ENCODE measurements around the gene SOWAHA. TPM values are rescaled to one million over a fixed set of nuclear protein-coding genes. Genes with fewer than 3 reads are reported as not detected.

Gene SOWAHA
- total and polyA plus RNA-seq, 2 donors (not counting 3 experiments of a cell fraction or from before 2014, with no cell fraction given) = not detected

- Histone ChIP-seq H3K27ac (ENCODE audit: insufficient read depth, low read depth, low read length) (peak overlapping the region; percentile 55), H3K79me2 (ENCODE audit: control insufficient read depth, insufficient read depth, low read length) (peaks cover 61% of the 10 kb centered on the region), H3K9ac (replicated peaks; ENCODE audit: extremely low read depth, insufficient read depth, low read length) (no peak overlapping the region), H3K36me3 (ENCODE audit: control insufficient read depth in 2 of 2, extremely low read depth in 1 of 2, insufficient read depth in 2 of 2, low read length in 2 of 2) (no peaks in the 10 kb centered on the region), H4K20me1 (replicated peaks; ENCODE audit: control insufficient read depth, extremely low read depth, insufficient read depth, low read length) (no peaks in the 10 kb centered on the region), H3K4me2 (ENCODE audit: insufficient read depth, low read length) (no peak overlapping the region), H3K27me3 (ENCODE audit: control insufficient read depth in 2 of 2, insufficient read depth in 2 of 2, low read length in 2 of 2) (no peaks in the 10 kb centered on the region), H3K4me3 (replicated peaks in 1 of 3; ENCODE audit: insufficient read depth in 1 of 3, low read depth in 1 of 3, low read length in 3 of 3) (no peak overlapping the region), H3K9me3 (replicated peaks; ENCODE audit: control insufficient read depth, insufficient read depth, low read length) (no peaks in the 10 kb centered on the region), H2AFZ (ENCODE audit: low read depth, low read length) (no peak overlapping the region), H3K4me1 (ENCODE audit: control insufficient read depth, extremely low read depth, insufficient read depth, low read length) (peaks cover 28% of the 10 kb centered on the region), H3K9me1 (replicated peaks; ENCODE audit: control insufficient read depth, extremely low read depth, insufficient read depth, low read length) (no peaks in the 10 kb centered on the region)
- peak; percentile 68 for DNase-seq (ENCODE audit: low read depth, low spot score)
- CTCF ChIA-PET = interaction anchor here (1.3 to 4.1 kb wide), 4 partner anchors 16 to 50 kb away, joined by 4 to 17 read pairs (median 10); partner anchors contain the start of genes CCNI2 and KIF3A
- intact Hi-C loops (cut with micrococcal nuclease) (no loop called here), dilution Hi-C loops (cut with MboI; ENCODE audit: extremely low pct_ligation_motif_present, low sequenced_read_pairs) (no loop called here)
- FAIRE-seq = peak; percentile 78
- POLR2A ChIA-PET = no interaction called here
- TF ChIP-seq JUN (IDR thresholded peaks at IDR 0.05; ENCODE audit: borderline replicate concordance, insufficient read depth, insufficient read length, low read depth) (no peak), MYC (IDR thresholded peaks at IDR 0.05; ENCODE audit: low read depth, low read length) (no peak), EZH2 (IDR thresholded peaks at IDR 0.05; ENCODE audit: borderline replicate concordance, low read depth, low read length, severe bottlenecking) (no peak), POLR2AphosphoS5 (IDR thresholded peaks at IDR 0.05; ENCODE audit: insufficient read depth, low read depth, low read length) (no peak), POLR2A (IDR thresholded peaks at IDR 0.05; ENCODE audit: low read depth, low read length) (no peak), GATA2 (IDR thresholded peaks at IDR 0.05; ENCODE audit: insufficient read depth, insufficient read length, low read depth, low read length) (no peak), FOS (IDR thresholded peaks at IDR 0.05; ENCODE audit: borderline replicate concordance, insufficient read depth, low read length) (no peak), MAX (IDR thresholded peaks at IDR 0.05; ENCODE audit: insufficient read depth, insufficient read length) (no peak), CTCF (IDR thresholded peaks at IDR 0.05; ENCODE audit: extremely low read depth in 1 of 2, insufficient read depth in 1 of 2, low read depth in 1 of 2, low read length in 2 of 2) (no peak)
- BruUV-seq (replicated peaks) = no TSS peak
These were observed 42.5 kb upstream of the SOWAHA start for GRCh38 chr5:132770476-132771159.

All from endothelial cell of umbilical vein (primary cell).